Hindlimb muscle (tissue), 1 donor: ENCODE results near the gene PGLYRP2. TPM values are rescaled to one million over a fixed set of nuclear protein-coding genes. Genes with fewer than 3 reads are reported as not detected.

Experiments used
- DNase-seq: peaks from one replicate; pipeline ENCODE4 v3.0.0-alpha.2; 2013
- polyA plus RNA-seq: library from polyadenylated mRNA; unstranded; fragments of 120-200 nt; gene quantifications from one replicate; pipeline ENCODE4 v1.2.1, GENCODE V29; 2013; ENCODE audit not compliant: insufficient read length

Gene PGLYRP2
- polyA plus RNA-seq, 1 donor: not detected

- DNase-seq: no peak
These were observed 53.9 kb downstream of the PGLYRP2 start for GRCh38 chr19:15425321-15425950.

GRCh38 chr19:15424692-15425272, 54.5 kb downstream of the PGLYRP2 start:
- DNase-seq: no peak

GRCh38 chr19:15424121-15424520, 55.2 kb downstream of the PGLYRP2 start:
- DNase-seq: no peak

GRCh38 chr19:15423130-15423529, 56.2 kb downstream of the PGLYRP2 start:
- DNase-seq: no peak

- no peak for DNase-seq
These were observed 56.8 kb downstream of the PGLYRP2 start for GRCh38 chr19:15422296-15423075.

GRCh38 chr19:15421721-15422260, 57.5 kb downstream of the PGLYRP2 start:
- peak; percentile 56 for DNase-seq

GRCh38 chr19:15421136-15421695, 58.1 kb downstream of the PGLYRP2 start:
- no peak for DNase-seq

GRCh38 chr19:15419413-15420025, 59.8 kb downstream of the PGLYRP2 start:
- DNase-seq: no peak

Other genes starting within 250 kb of the PGLYRP2 start
- 0.84 TPM for gene EPHX3, start 247.1 kb downstream of the PGLYRP2 start, polyA plus RNA-seq
- 47.5 TPM for gene BRD4, start 147.0 kb downstream of the PGLYRP2 start, polyA plus RNA-seq
- gene AKAP8, start 99.7 kb downstream of the PGLYRP2 start, polyA plus RNA-seq: 22.1 TPM
- gene AKAP8L, start 60.5 kb downstream of the PGLYRP2 start, polyA plus RNA-seq: 91.1 TPM
- gene WIZ, start 29.5 kb downstream of the PGLYRP2 start, polyA plus RNA-seq: 39.5 TPM
- gene RASAL3, start 15.0 kb downstream of the PGLYRP2 start, polyA plus RNA-seq: 1.7 TPM
- gene CYP4F22, start 29.0 kb upstream of the PGLYRP2 start, polyA plus RNA-seq: not detected
- not detected for gene CYP4F8, start 135.7 kb upstream of the PGLYRP2 start, polyA plus RNA-seq
- 0.08 TPM for gene CYP4F3, start 161.4 kb upstream of the PGLYRP2 start, polyA plus RNA-seq
- 1.8 TPM for gene CYP4F12, start 193.6 kb upstream of the PGLYRP2 start, polyA plus RNA-seq
- not detected for gene OR10H2, start 248.5 kb upstream of the PGLYRP2 start, polyA plus RNA-seq